Dedifferentiated amniotic fluid mesenchymal stem cell (primary cell): ENCODE data around the gene DEFB121.
"Not testable (repeated sequence)": the region's sequence is repeated elsewhere in the genome, so short reads cannot be mapped to it uniquely, and the experiment has no call there.

Experiments
- DNase-seq: peaks from one replicate; pipeline ENCODE4 v3.0.0-alpha.2; 2016; ENCODE audit errors: extremely low spot score

The DEFB121 gene

GRCh38 chr20:31406115-31406514 lies at the start of gene DEFB121:
Gene DEFB121, minus strand, starts transcription at chr20:31406215. Its CDS starts 63 bp downstream, at chr20:31406152.
- DNase-seq, result no peak

- DNase-seq, result no peak
Measured at GRCh38 chr20:31454361-31454760, 48.3 kb upstream of the DEFB121 start.

GRCh38 chr20:31452575-31452974 lies 46.6 kb upstream of the DEFB121 start:
- no peak for DNase-seq

GRCh38 chr20:31449511-31450414 lies 43.7 kb upstream of the DEFB121 start:
- no peak for DNase-seq

GRCh38 chr20:31446084-31446819 lies 40.2 kb upstream of the DEFB121 start:
- DNase-seq, result no peak

- no peak for DNase-seq
Measured at GRCh38 chr20:31440012-31440659, 34.1 kb upstream of the DEFB121 start, which contains the start of gene DEFB123. Gene DEFB123, plus strand, starts transcription at chr20:31440632. Its CDS starts 67 bp downstream, at chr20:31440699.

- no peak for DNase-seq
Measured at GRCh38 chr20:31430568-31431115, 24.6 kb upstream of the DEFB121 start.

GRCh38 chr20:31427576-31427975 lies 21.6 kb upstream of the DEFB121 start:
- not testable (repeated sequence) for DNase-seq

GRCh38 chr20:31426891-31427551 lies 21.0 kb upstream of the DEFB121 start:
- not testable (repeated sequence) for DNase-seq

- DNase-seq, result no peak
Measured at GRCh38 chr20:31425797-31426196, 19.8 kb upstream of the DEFB121 start.

GRCh38 chr20:31418307-31418706 lies 12.3 kb upstream of the DEFB121 start:
- DNase-seq, result no peak

GRCh38 chr20:31415653-31416052 lies 9.6 kb upstream of the DEFB121 start:
- no peak for DNase-seq

GRCh38 chr20:31414381-31414780 lies 8.4 kb upstream of the DEFB121 start:
- no peak for DNase-seq

- no peak for DNase-seq
Measured at GRCh38 chr20:31410011-31410410, 4.0 kb upstream of the DEFB121 start.

GRCh38 chr20:31403886-31404285 lies 2.1 kb downstream of the DEFB121 start:
- DNase-seq, result no peak

GRCh38 chr20:31394900-31395299 lies 11.1 kb downstream of the DEFB121 start:
- no peak for DNase-seq

- no peak for DNase-seq
Measured at GRCh38 chr20:31392836-31393235, 13.2 kb downstream of the DEFB121 start.

- no peak for DNase-seq
Measured at GRCh38 chr20:31390490-31390889, 15.5 kb downstream of the DEFB121 start, which contains the start of gene DEFB119. Gene DEFB119, minus strand, starts transcription at chr20:31390590. Its CDS starts 107 bp downstream, at chr20:31390483.

GRCh38 chr20:31374346-31374745 lies 31.7 kb downstream of the DEFB121 start:
- DNase-seq, result no peak

- no peak for DNase-seq
Measured at GRCh38 chr20:31368301-31368700, 37.7 kb downstream of the DEFB121 start, which contains the start of gene DEFB118. Gene DEFB118, plus strand, starts transcription at chr20:31368601. Its CDS starts 50 bp downstream, at chr20:31368651.

- not testable (repeated sequence) for DNase-seq
Measured at GRCh38 chr20:31364272-31364671, 41.7 kb downstream of the DEFB121 start.
